DND-41 (cell line): ENCODE results near the gene CHAD.

Experiments used
- CTCF ChIP-seq: IDR thresholded peaks from 2 replicates; pipeline ENCODE4 v1.5.1; 2012; ENCODE audit warnings: borderline replicate concordance, low read length, moderate library complexity, mild to moderate bottlenecking; ENCODE audit not compliant: poor library complexity, severe bottlenecking; ENCODE audit errors: extremely low read depth
- EZH2 ChIP-seq: IDR thresholded peaks from 3 replicates; pipeline ENCODE4 v1.6.1; 2012; ENCODE audit warnings: borderline replicate concordance, low read depth, mild to moderate bottlenecking, moderate library complexity, low read length, inconsistent platforms; ENCODE audit not compliant: severe bottlenecking

GRCh38 chr17:50493744-50494143 is 25.1 kb upstream of the CHAD start:
- TF ChIP-seq EZH2 (no peak), CTCF (no peak)
